CD4-positive, alpha-beta T cell treated with Interleukin-15 for 1 hour (primary cell): ENCODE data around the gene HIGD1A.

Experiments
- DNase-seq: peaks from one replicate; pipeline ENCODE4 v3.0.0-alpha.2; 2020

HIGD1A gene

GRCh38 chr3:42796332-42796885 lies 7.9 kb downstream of the HIGD1A start:
- no peak for DNase-seq

- DNase-seq: no peak
Measured at GRCh38 chr3:42795621-42796181, 8.6 kb downstream of the HIGD1A start.

- DNase-seq: no peak
Measured at GRCh38 chr3:42790714-42791229, 13.5 kb downstream of the HIGD1A start.

GRCh38 chr3:42786631-42787030 lies 17.7 kb downstream of the HIGD1A start:
- DNase-seq: no peak

GRCh38 chr3:42786212-42786611 lies 18.1 kb downstream of the HIGD1A start:
- no peak for DNase-seq

- DNase-seq: no peak
Measured at GRCh38 chr3:42780892-42781700, 23.2 kb downstream of the HIGD1A start.

GRCh38 chr3:42780398-42780797 lies 23.9 kb downstream of the HIGD1A start:
- no peak for DNase-seq

- no peak for DNase-seq
Measured at GRCh38 chr3:42778644-42779043, 25.6 kb downstream of the HIGD1A start.

- DNase-seq: no peak
Measured at GRCh38 chr3:42773409-42773751, 30.9 kb downstream of the HIGD1A start.

GRCh38 chr3:42772670-42773408 lies 31.5 kb downstream of the HIGD1A start, which contains the start of gene CCDC13:
Gene CCDC13 (minus strand): TSS chr3:42773253. CDS start chr3:42758345, 14,908 bp downstream.
- peak; percentile 94 for DNase-seq

GRCh38 chr3:42771271-42771670 lies 33.0 kb downstream of the HIGD1A start:
- no peak for DNase-seq

- no peak for DNase-seq
Measured at GRCh38 chr3:42769477-42770131, 34.7 kb downstream of the HIGD1A start.

- no peak for DNase-seq
Measured at GRCh38 chr3:42764561-42765295, 39.6 kb downstream of the HIGD1A start.

GRCh38 chr3:42764115-42764514 lies 40.2 kb downstream of the HIGD1A start:
- no peak for DNase-seq

- DNase-seq: no peak
Measured at GRCh38 chr3:42763021-42763420, 41.3 kb downstream of the HIGD1A start.

- DNase-seq: peak; percentile 38
Measured at GRCh38 chr3:42762046-42762724, 42.1 kb downstream of the HIGD1A start.

GRCh38 chr3:42758126-42758525 lies 46.2 kb downstream of the HIGD1A start:
- no peak for DNase-seq

GRCh38 chr3:42756681-42757213 lies 47.5 kb downstream of the HIGD1A start:
- no peak for DNase-seq

- DNase-seq: no peak
Measured at GRCh38 chr3:42755681-42756578, 48.4 kb downstream of the HIGD1A start.

GRCh38 chr3:42753757-42754156 lies 50.5 kb downstream of the HIGD1A start:
- no peak for DNase-seq
